ENCODE measurements around the gene DVL2. TPM values are rescaled to one million over a fixed set of nuclear protein-coding genes. Genes with fewer than 3 reads are reported as not detected.

The DVL2 gene
- total RNA-seq, 1 experiment from 2014 or later = 41.3 TPM

DNA sequence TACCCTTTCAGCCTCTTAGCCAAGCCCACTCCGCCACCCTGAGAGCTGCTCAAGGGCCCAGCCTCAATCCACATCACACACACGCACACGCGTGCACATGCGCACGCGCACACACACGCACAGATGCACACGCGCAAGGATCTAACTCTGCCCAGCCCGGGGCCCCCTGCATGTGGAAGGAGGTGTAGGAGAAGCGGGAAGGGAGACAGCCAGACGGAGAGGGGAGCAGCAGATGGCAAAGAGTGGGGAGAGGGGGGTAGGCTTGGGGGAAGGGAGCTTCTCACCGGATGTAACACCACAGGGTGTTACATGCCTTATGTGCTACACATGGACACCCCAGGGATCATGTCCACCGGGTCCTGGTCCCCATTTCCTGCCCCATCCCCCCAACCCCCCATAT lies 30.0 kb downstream of the DVL2 start:
- ChIA-PET CTCF (interaction anchor here (0.6 kb wide), 1 partner anchor 263 kb away, joined by 3 read pairs; no protein-coding TSS in a partner anchor), POLR2A (no interaction called here)
- H3K36me3 ChIP-seq (ENCODE audit: control insufficient read depth, insufficient read depth, low read length) = no peaks in the 10 kb centered on the region
- Mint-ChIP-seq H3K4me3 (ENCODE audit: unreplicated experiment) (peak overlapping the region; percentile 66), H3K27me3 (ENCODE audit: insufficient read depth, unreplicated experiment) (no peaks in the 10 kb centered on the region), H3K4me1 (ENCODE audit: low read depth, unreplicated experiment) (peaks cover 6% of the 10 kb centered on the region), H3K9me3 (ENCODE audit: unreplicated experiment) (no peaks in the 10 kb centered on the region), H3K36me3 (ENCODE audit: insufficient read depth, unreplicated experiment) (peaks cover 7% of the 10 kb centered on the region), H3K27ac (ENCODE audit: unreplicated experiment) (no peak overlapping the region)
- TF ChIP-seq, protein P1, sequence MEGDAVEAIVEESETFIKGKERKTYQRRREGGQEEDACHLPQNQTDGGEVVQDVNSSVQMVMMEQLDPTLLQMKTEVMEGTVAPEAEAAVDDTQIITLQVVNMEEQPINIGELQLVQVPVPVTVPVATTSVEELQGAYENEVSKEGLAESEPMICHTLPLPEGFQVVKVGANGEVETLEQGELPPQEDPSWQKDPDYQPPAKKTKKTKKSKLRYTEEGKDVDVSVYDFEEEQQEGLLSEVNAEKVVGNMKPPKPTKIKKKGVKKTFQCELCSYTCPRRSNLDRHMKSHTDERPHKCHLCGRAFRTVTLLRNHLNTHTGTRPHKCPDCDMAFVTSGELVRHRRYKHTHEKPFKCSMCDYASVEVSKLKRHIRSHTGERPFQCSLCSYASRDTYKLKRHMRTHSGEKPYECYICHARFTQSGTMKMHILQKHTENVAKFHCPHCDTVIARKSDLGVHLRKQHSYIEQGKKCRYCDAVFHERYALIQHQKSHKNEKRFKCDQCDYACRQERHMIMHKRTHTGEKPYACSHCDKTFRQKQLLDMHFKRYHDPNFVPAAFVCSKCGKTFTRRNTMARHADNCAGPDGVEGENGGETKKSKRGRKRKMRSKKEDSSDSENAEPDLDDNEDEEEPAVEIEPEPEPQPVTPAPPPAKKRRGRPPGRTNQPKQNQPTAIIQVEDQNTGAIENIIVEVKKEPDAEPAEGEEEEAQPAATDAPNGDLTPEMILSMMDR (IDR thresholded peaks at IDR 0.05; ENCODE audit: insufficient read depth in 1 of 2, low read depth in 1 of 2, low read length in 1 of 2, severe bottlenecking in 1 of 2, unreplicated experiment in 1 of 2) = no peak
- H3K9me3 ChIP-seq = no peaks in the 10 kb centered on the region
- no TSS peak for BruUV-seq (replicated peaks)
- intact Hi-C loops (cut with micrococcal nuclease; ENCODE audit: unreplicated experiment) = no loop called here
- no peak for DNase-seq
- no peaks in the 10 kb centered on the region for H3K27me3 ChIP-seq (replicated peaks; ENCODE audit: control insufficient read depth, insufficient read depth, low read length)
- H3K4me1 ChIP-seq = no peaks in the 10 kb centered on the region
- H3K4me3 ChIP-seq (ENCODE audit: low read depth, low read length) = no peak overlapping the region

DNA sequence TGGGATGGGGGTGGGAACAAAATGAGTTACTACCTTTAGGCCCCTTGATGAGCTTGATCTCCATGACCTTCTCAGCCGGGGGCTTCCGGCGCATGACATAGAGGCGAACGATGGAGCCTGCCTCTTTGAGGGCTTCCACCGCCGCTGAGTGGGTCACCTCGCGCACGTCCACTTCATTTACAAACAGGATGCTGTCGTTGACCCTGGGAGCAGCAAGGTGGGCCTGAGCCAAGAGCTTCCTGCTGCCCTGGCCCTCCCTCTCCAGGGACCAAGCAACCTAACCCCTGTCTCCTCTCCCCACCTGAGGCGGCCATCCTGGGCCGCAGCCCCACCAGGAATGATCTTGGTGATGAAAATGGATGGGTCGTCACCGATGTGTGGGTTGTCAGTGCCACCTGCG lies 30.9 kb downstream of the DVL2 start:
- Mint-ChIP-seq H3K4me3 (ENCODE audit: unreplicated experiment) (no peak overlapping the region), H3K4me1 (ENCODE audit: low read depth, unreplicated experiment) (peaks cover 6% of the 10 kb centered on the region)
- POLR2A ChIA-PET = no interaction called here

DNA sequence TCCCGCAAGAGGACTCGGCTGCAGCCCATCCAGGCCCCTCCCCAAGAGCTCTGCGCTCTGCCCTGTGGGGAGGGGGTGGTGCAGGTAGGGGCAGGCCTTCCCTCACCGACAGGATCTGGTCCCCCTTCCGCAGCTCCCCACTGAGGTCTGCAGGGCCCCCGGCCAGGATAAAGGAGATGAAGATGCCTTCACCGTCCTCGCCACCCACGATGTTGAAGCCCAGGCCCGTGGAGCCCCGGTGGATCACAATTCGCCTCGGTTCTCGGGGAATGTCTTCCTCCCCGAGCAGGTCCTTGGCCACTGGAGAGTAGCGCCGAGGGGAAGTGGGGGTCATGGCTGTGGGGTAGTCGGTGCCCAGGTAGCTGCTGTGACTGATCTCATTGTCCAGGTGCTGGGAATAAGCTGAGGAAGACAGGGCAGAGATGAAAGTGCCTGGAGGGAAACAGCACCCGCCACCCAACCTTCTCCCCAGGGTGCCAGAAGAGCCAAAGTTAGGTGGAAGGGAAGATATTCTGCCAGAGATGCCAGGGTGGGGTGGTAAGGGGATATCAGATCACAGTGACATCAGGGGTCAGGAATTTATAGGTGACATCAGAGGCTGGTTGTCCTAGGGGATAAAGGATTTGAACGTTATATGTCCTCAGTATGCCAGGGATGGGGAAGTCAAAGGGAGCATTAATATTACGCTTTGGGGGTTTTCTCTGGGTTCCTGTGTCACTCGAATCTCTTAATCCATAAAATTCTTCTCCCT lies 37.5 kb downstream of the DVL2 start:
- Histone ChIP-seq H3K36me3 (ENCODE audit: control insufficient read depth, insufficient read depth, low read length) (no peaks in the 10 kb centered on the region), H3K4me1 (peaks cover under 1% of the 10 kb centered on the region), H3K4me3 (ENCODE audit: low read depth, low read length) (no peak overlapping the region), H3K27me3 (replicated peaks; ENCODE audit: control insufficient read depth, insufficient read depth, low read length) (no peaks in the 10 kb centered on the region), H3K9me3 (no peaks in the 10 kb centered on the region)
- Mint-ChIP-seq H3K4me3 (ENCODE audit: unreplicated experiment) (no peak overlapping the region), H3K4me1 (ENCODE audit: low read depth, unreplicated experiment) (no peaks in the 10 kb centered on the region), H3K27me3 (ENCODE audit: insufficient read depth, unreplicated experiment) (no peaks in the 10 kb centered on the region), H3K9me3 (ENCODE audit: unreplicated experiment) (no peaks in the 10 kb centered on the region), H3K27ac (ENCODE audit: unreplicated experiment) (no peak overlapping the region), H3K36me3 (ENCODE audit: insufficient read depth, unreplicated experiment) (no peaks in the 10 kb centered on the region)
- TF ChIP-seq, protein P1 (IDR thresholded peaks at IDR 0.05; ENCODE audit: insufficient read depth in 1 of 2, low read depth in 1 of 2, low read length in 1 of 2, severe bottlenecking in 1 of 2, unreplicated experiment in 1 of 2) = no peak
- intact Hi-C loops (cut with micrococcal nuclease; ENCODE audit: unreplicated experiment) = no loop called here
- DNase-seq = no peak
- CTCF ChIA-PET = no interaction called here
- no TSS peak for BruUV-seq (replicated peaks)
- POLR2A ChIA-PET = no interaction called here

More for the DNA sequence above, 30.9 kb downstream of the DVL2 start:
- no TSS peak for BruUV-seq (replicated peaks)
- intact Hi-C loops (cut with micrococcal nuclease; ENCODE audit: unreplicated experiment) = no loop called here
- Histone ChIP-seq H3K4me1 (no peaks in the 10 kb centered on the region), H3K4me3 (ENCODE audit: low read depth, low read length) (no peak overlapping the region), H3K27me3 (replicated peaks; ENCODE audit: control insufficient read depth, insufficient read depth, low read length) (no peaks in the 10 kb centered on the region), H3K9me3 (no peaks in the 10 kb centered on the region), H3K36me3 (ENCODE audit: control insufficient read depth, insufficient read depth, low read length) (no peaks in the 10 kb centered on the region)
- TF ChIP-seq, protein P1 (IDR thresholded peaks at IDR 0.05; ENCODE audit: insufficient read depth in 1 of 2, low read depth in 1 of 2, low read length in 1 of 2, severe bottlenecking in 1 of 2, unreplicated experiment in 1 of 2) = no peak
- no peaks in the 10 kb centered on the region for H3K9me3 Mint-ChIP-seq (ENCODE audit: unreplicated experiment)
- peaks cover 2% of the 10 kb centered on the region for H3K36me3 Mint-ChIP-seq (ENCODE audit: insufficient read depth, unreplicated experiment)
- no peak for DNase-seq
- CTCF ChIA-PET = no interaction called here
- no peaks in the 10 kb centered on the region for H3K27me3 Mint-ChIP-seq (ENCODE audit: insufficient read depth, unreplicated experiment)
- H3K27ac Mint-ChIP-seq (ENCODE audit: unreplicated experiment) = no peak overlapping the region

All from Caco-2 (cell line).